Neural progenitor cell (in vitro differentiated cells): ENCODE results near the gene TRIM44. TPM values are rescaled to one million over a fixed set of nuclear protein-coding genes. Genes with fewer than 3 reads are reported as not detected.

ENCODE experiments used
- DNase-seq: peaks from one replicate; pipeline ENCODE4 v3.0.0-alpha.2; 2016; ENCODE audit warnings: low spot score
- H2AFZ ChIP-seq: fragments of 200-600 bp; sonication (generic); replicated peaks from 2 replicates; pipeline ENCODE4 v1.6.1; 2016; ENCODE audit warnings: antibody characterized with exemption
- H3F3A ChIP-seq: fragments of 200-600 bp; sonication (generic); 2 replicates; pipeline ENCODE4 v1.6.1; 2016; ENCODE audit warnings: antibody characterized with exemption, low read depth
- H3K27ac ChIP-seq: fragments of 200-600 bp; sonication (generic); 2 replicates; pipeline ENCODE4 v1.5.1; 2016; ENCODE audit warnings: mild to moderate bottlenecking
- H3K27me3 ChIP-seq: fragments of 200-600 bp; sonication (generic); 2 replicates; pipeline ENCODE4 v1.6.1; 2016; ENCODE audit warnings: mild to moderate bottlenecking, moderate library complexity
- H3K36me3 ChIP-seq: fragments of 200-600 bp; sonication (generic); 2 replicates; pipeline ENCODE4 v1.5.1; 2016
- H3K4me1 ChIP-seq: fragments of 200-600 bp; sonication (generic); 2 replicates; pipeline ENCODE4 v1.6.1; 2016; ENCODE audit warnings: mixed run types
- H3K4me2 ChIP-seq: fragments of 200-600 bp; sonication (generic); 2 replicates; pipeline ENCODE4 v1.6.1; 2016
- H3K4me3 ChIP-seq: fragments of 200-600 bp; sonication (generic); 2 replicates; pipeline ENCODE4 v1.5.1; 2016
- H3K79me2 ChIP-seq: fragments of 200-600 bp; sonication (generic); 2 replicates; pipeline ENCODE4 v1.6.1; 2016; ENCODE audit warnings: low read depth
- H3K9ac ChIP-seq: fragments of 200-600 bp; sonication (generic); 2 replicates; pipeline ENCODE4 v1.6.1; 2016
- H3K9me3 ChIP-seq: fragments of 200-600 bp; sonication (generic); 2 replicates; pipeline ENCODE4 v1.5.1; 2016; ENCODE audit warnings: low read depth
- H4K20me1 ChIP-seq: fragments of 200-600 bp; sonication (generic); 2 replicates; pipeline ENCODE4 v1.6.1; 2016; ENCODE audit warnings: low read depth
- H3K27ac Mint-ChIP-seq: 3 replicates; pipeline ENCODE4 v1.8.0; 2021; ENCODE audit warnings: mixed read lengths
- H3K27me3 Mint-ChIP-seq: 2 replicates; pipeline ENCODE4 v1.8.0; 2022; ENCODE audit warnings: low read depth, mild to moderate bottlenecking, inconsistent platforms, moderate library complexity, mixed read lengths; ENCODE audit not compliant: insufficient read depth
- H3K36me3 Mint-ChIP-seq: 3 replicates; pipeline ENCODE4 v1.8.0; 2021; ENCODE audit warnings: mixed read lengths
- H3K4me1 Mint-ChIP-seq: 3 replicates; pipeline ENCODE4 v1.8.0; 2021; ENCODE audit warnings: mixed read lengths
- H3K4me3 Mint-ChIP-seq: 3 replicates; pipeline ENCODE4 v1.8.0; 2021; ENCODE audit warnings: mild to moderate bottlenecking, moderate library complexity, mixed read lengths
- H3K9me3 Mint-ChIP-seq: 3 replicates; pipeline ENCODE4 v1.8.0; 2020; ENCODE audit warnings: mixed read lengths
- CTCF ChIP-seq: fragments of 200-600 bp; sonication (generic); IDR thresholded peaks from 2 replicates; pipeline ENCODE4 v1.5.1; 2017; ENCODE audit warnings: antibody characterized with exemption, mild to moderate bottlenecking
- EZH2 ChIP-seq: fragments of 200-600 bp; sonication (generic); IDR thresholded peaks from 2 replicates; pipeline ENCODE4 v1.6.1; 2017; ENCODE audit warnings: antibody characterized with exemption, mild to moderate bottlenecking, moderate library complexity
- EZH2phosphoT487 ChIP-seq: fragments of 200-600 bp; sonication (generic); IDR thresholded peaks from 2 replicates; pipeline ENCODE4 v1.6.1; 2017; ENCODE audit warnings: antibody characterized with exemption
- total RNA-seq: library from RNA; depleted of rRNA; stranded (reverse); fragments of >200 nt; gene quantifications from 2 replicates; pipeline ENCODE4 v1.2.3, GENCODE V29; 2015; ENCODE audit warnings: low replicate concordance

Gene TRIM44
- total RNA-seq, 1 donor from 2014 or later: 44.1 TPM

GRCh38 chr11:35804451-35805040 lies 142.0 kb downstream of the TRIM44 start:
- Histone ChIP-seq H3K9ac (no peak overlapping the region), H3K27ac (no peak overlapping the region), H3K9me3 (no peaks in the 10 kb centered on the region), H3K36me3 (no peaks in the 10 kb centered on the region), H3K79me2 (no peaks in the 10 kb centered on the region), H4K20me1 (no peaks in the 10 kb centered on the region), H3K4me2 (no peak overlapping the region), H2AFZ (no peak overlapping the region), H3K4me3 (no peak overlapping the region), H3K4me1 (peaks cover 7% of the 10 kb centered on the region), H3K27me3 (no peaks in the 10 kb centered on the region), H3F3A (no peaks in the 10 kb centered on the region)
- peaks cover 3% of the 10 kb centered on the region for H3K27me3 Mint-ChIP-seq
- no peak for DNase-seq
- TF ChIP-seq EZH2 (no peak), EZH2phosphoT487 (no peak), CTCF (no peak)
- no peak overlapping the region for H3K27ac Mint-ChIP-seq
- H3K4me3 Mint-ChIP-seq: no peak overlapping the region
- H3K4me1 Mint-ChIP-seq: peaks cover 11% of the 10 kb centered on the region
- H3K9me3 Mint-ChIP-seq: peaks cover 2% of the 10 kb centered on the region
- peaks cover 14% of the 10 kb centered on the region for H3K36me3 Mint-ChIP-seq

- H3K4me1 ChIP-seq: peaks cover 3% of the 10 kb centered on the region
- no peak for DNase-seq
These were observed 147.0 kb downstream of the TRIM44 start for GRCh38 chr11:35809561-35809960.

GRCh38 chr11:35810045-35810645 lies 147.6 kb downstream of the TRIM44 start:
- no peaks in the 10 kb centered on the region for H3K27me3 Mint-ChIP-seq
- no peak overlapping the region for H3K9ac ChIP-seq
- H3K27ac Mint-ChIP-seq: no peak overlapping the region
- no peaks in the 10 kb centered on the region for H3K27me3 ChIP-seq
- no peak overlapping the region for H3K4me2 ChIP-seq
- peaks cover 16% of the 10 kb centered on the region for H3K4me1 Mint-ChIP-seq
- H4K20me1 ChIP-seq: no peaks in the 10 kb centered on the region
- H3K36me3 Mint-ChIP-seq: peaks cover 10% of the 10 kb centered on the region
- H2AFZ ChIP-seq: no peak overlapping the region
- H3K4me3 Mint-ChIP-seq: no peak overlapping the region
- no peak overlapping the region for H3K4me3 ChIP-seq
- H3K4me1 ChIP-seq: peaks cover 3% of the 10 kb centered on the region
- no peak for DNase-seq
- TF ChIP-seq EZH2: no peak
- TF ChIP-seq CTCF: no peak
- TF ChIP-seq EZH2phosphoT487: no peak
- H3K9me3 Mint-ChIP-seq: no peaks in the 10 kb centered on the region
- no peaks in the 10 kb centered on the region for H3K79me2 ChIP-seq
- no peaks in the 10 kb centered on the region for H3K9me3 ChIP-seq
- H3K36me3 ChIP-seq: no peaks in the 10 kb centered on the region
- no peak overlapping the region for H3K27ac ChIP-seq
- no peaks in the 10 kb centered on the region for H3F3A ChIP-seq

More at GRCh38 chr11:35809561-35809960, 147.0 kb downstream of the TRIM44 start:
- Histone ChIP-seq H3K9me3 (no peaks in the 10 kb centered on the region), H3K9ac (no peak overlapping the region), H3K27ac (no peak overlapping the region), H3F3A (no peaks in the 10 kb centered on the region), H3K36me3 (no peaks in the 10 kb centered on the region), H2AFZ (no peak overlapping the region), H3K4me2 (no peak overlapping the region), H3K79me2 (no peaks in the 10 kb centered on the region), H4K20me1 (no peaks in the 10 kb centered on the region), H3K27me3 (no peaks in the 10 kb centered on the region), H3K4me3 (no peak overlapping the region)
- no peak for TF ChIP-seq EZH2phosphoT487
- no peak for TF ChIP-seq EZH2
- TF ChIP-seq CTCF: no peak
- H3K27me3 Mint-ChIP-seq: no peaks in the 10 kb centered on the region
- no peaks in the 10 kb centered on the region for H3K9me3 Mint-ChIP-seq
- H3K36me3 Mint-ChIP-seq: peaks cover 10% of the 10 kb centered on the region
- no peak overlapping the region for H3K4me3 Mint-ChIP-seq
- H3K27ac Mint-ChIP-seq: no peak overlapping the region
- peaks cover 13% of the 10 kb centered on the region for H3K4me1 Mint-ChIP-seq
